Thoracic aorta endothelial cell (primary cell): Measurements from ENCODE around the gene SULT6B1. TPM values are rescaled to one million over a fixed set of nuclear protein-coding genes. Genes with fewer than 3 reads are reported as not detected.

Experiments
- total RNA-seq: library from RNA; depleted of rRNA; stranded (reverse); fragments of >200 nt; gene quantifications from 2 replicates; pipeline ENCODE4 v1.2.3, GENCODE V29; 2012

SULT6B1 gene
- total RNA-seq = not detected in 2 replicates

GRCh38 chr2:37188570-37188969, at the start of gene SULT6B1:
TSS of gene SULT6B1 (minus strand) at chr2:37188670. CDS start at chr2:37188640, 30 bp downstream.

DNA sequence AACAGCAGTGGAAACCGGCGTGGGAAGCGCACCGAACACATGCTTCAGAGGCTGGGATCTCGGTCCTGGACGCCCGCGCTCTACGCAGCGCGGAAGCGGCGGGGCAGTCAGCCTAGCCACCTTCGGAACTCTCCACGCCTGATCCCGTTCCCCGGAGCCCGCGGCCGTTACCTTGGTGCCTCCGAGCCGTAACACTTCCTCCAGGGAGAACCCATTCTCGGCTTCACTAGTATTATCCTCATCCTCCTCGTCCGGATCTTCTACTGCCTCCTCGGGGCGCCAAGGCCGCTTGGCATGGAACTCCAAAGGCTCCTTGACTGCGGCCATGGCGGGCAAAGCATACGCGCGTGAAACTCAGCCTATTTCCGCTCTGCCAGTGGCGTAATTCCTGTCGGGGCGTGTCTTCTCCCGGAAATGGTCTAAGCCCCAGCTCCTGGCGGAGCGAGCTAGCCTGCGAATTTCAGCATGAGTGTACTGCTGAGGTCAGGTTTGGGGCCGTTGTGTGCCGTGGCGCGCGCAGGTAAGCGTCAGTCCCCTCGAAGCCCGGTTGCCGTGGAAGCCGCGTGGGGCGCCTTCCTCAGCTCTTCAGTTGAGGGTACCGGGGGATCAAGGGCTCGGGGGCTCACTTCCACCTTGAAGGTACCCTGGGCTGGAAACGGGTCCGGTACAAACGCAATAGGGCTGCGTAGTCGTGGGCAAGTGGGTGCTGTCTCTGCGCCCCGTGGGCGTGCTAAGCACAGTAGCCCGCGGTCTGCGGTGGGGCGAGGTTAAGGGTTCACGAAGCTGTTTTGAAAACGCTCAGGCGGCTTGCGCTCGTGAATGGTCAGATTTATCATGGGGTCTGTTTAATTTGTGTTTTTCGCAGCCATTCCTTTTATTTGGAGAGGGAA, 43.0 kb upstream of the SULT6B1 start, which contains the start of the genes CEBPZ and NDUFAF7:
CEBPZ (minus strand) TSS at position 356 of the 890 bp plus-strand sequence; CDS start at position 327, 29 bp downstream.
NDUFAF7 (plus strand) TSS at position 418 of the 890 bp plus-strand sequence; CDS start at position 466, 48 bp downstream.

DNA sequence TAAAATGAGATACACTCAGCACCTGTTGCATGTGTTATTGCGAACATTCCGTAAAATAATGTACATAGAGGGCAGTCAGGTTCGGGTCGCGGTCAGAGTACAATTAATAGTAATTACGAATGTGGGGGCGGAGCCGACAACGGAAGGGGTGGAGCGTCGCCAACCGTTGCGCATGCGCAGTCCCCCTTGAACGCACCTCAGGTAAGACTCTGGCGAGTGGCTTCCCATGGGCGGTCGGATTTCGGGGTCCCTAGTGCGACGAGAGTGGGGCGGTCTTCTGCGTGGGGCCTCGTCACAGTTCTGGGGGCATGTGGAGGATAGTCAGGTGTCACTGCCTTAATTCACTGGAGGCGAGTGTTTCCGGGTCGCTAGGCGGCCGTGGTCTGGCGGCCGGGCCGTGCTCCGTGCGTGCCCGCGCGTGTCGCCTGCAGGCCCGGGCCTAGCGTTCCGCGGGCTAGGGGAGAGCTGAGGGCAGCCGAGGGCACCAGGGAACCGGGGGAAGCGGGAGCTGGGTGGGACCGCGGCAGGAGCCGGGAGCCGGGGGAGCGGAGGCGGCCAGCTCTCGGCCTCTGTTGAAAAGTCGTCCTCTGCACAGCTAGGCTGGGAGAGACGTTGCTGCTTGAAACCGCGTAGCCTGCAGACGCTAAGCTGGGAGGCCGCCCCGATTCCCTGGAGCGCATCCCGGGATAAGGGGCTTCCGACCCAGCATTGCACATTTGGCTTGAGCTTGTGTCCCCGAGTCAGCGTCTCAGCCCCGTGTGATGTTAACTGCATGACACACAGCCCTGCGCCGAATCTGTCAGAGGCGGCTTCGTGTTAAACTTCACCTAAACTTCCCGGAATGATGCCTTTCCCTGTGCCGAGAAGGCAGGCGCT, 8.1 kb upstream of the SULT6B1 start, which contains the start of gene CEBPZOS:
CEBPZOS (plus strand) TSS at position 177 of the 876 bp plus-strand sequence. CDS start 3,209 bp downstream, outside the sequence.

DNA sequence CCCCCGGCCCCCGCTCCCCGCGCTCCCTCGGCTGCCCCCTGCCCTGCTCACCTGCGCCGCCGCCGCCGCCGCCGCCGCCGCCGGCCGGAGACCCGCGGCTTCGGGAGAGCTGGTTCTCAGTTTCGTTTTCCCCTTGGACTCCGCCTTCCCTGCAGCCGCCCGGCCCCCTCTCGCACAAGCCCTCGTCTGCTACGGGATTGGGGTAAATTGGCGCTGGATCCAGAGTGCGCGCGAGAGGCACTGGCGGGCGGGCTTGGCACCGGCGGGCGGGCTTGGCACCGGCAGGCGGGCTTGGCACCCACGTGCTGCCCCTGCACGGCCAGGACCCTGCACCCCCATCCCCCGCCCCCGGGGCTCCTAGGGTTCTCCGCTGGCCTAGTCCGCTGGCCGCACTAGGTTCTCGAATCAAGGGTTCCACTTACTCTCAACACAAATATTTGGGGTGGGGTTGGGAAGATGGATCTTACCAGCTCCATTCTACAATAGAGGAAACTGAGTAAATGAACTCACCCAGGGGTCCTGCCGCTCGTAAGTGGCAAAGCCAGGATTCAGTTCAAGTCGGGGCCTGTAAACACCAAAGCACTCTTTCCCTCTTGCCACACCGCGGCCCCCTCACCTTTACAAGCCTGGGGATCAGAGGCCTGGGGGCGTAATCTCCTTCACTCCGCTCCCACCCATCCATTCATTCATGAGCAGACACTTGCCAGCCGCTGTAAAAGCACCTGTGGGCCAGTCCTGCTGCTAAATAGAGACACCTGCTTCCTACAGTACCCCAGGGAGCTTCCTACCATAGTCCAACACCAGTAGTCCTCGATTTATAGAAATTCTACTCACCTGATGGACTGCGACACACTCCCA, 31.4 kb downstream of the SULT6B1 start, which contains the start of gene EIF2AK2:
EIF2AK2 (minus strand) TSS at position 124 of the 858 bp plus-strand sequence. CDS start 9,174 bp downstream, outside the sequence.

Other genes starting within 250 kb of the SULT6B1 start
- gene STRN, start 222.1 kb downstream of the SULT6B1 start, total RNA-seq = 36.7 and 46.8 TPM in 2 replicates
- 42.4 and 43.7 TPM in 2 replicates for gene HEATR5B, start 104.3 kb downstream of the SULT6B1 start, total RNA-seq
- 14.5 and 15.1 TPM in 2 replicates for gene GPATCH11, start 104.2 kb downstream of the SULT6B1 start, total RNA-seq
- 45.6 and 53.0 TPM in 2 replicates for gene EIF2AK2, start 31.7 kb downstream of the SULT6B1 start, total RNA-seq
- 30.2 and 41.1 TPM in 2 replicates for gene CEBPZOS, start 7.8 kb upstream of the SULT6B1 start, total RNA-seq
- 67.4 and 67.8 TPM in 2 replicates for gene CEBPZ, start 42.9 kb upstream of the SULT6B1 start, total RNA-seq
- 16.1 and 17.1 TPM in 2 replicates for gene NDUFAF7, start 43.0 kb upstream of the SULT6B1 start, total RNA-seq
- gene PRKD3, start 136.2 kb upstream of the SULT6B1 start, total RNA-seq = 106 and 112 TPM in 2 replicates
- gene QPCT, start 156.0 kb upstream of the SULT6B1 start, total RNA-seq = 15.2 and 43.1 TPM in 2 replicates